Measurements from ENCODE around the gene TWNK.

DNA sequence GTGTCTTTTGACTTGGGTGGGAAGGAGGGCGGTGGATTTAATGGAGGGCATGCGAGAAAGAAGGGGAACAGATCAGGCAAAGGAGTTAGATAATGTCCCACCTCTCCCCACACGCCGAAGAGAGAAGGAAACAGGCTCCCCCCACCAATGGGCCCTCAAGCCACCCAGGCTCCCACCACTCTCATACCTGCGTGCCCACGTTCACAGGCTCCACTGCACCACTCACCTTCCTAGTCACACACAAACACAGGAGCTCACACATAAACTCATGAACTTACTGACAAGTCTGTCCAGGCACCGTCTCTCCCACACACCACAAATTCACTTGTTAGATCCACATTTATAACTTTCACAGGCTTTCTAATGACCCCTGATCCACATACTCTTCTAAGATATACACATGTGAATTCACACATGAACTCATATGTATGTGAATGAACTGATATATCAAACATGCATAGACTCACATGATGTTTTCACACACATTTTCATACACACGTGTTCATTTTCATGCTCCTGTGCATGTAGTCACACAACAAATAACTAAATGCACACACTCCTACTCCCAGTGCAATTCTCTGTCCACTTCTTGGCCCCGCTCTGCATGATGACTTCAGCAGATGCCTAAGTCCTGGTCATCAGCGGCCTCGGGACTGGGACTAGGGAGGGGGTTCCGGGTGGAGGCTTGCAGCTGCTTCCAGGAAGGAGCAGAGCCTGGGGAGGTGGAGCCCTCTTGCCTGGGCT is 13.7 kb downstream of the TWNK start:
- TF ChIP-seq POLR2A (IDR thresholded peaks at IDR 0.05) = peak in 2 of 3 donors; percentile 45 to 77
- TF ChIP-seq, protein P1, sequence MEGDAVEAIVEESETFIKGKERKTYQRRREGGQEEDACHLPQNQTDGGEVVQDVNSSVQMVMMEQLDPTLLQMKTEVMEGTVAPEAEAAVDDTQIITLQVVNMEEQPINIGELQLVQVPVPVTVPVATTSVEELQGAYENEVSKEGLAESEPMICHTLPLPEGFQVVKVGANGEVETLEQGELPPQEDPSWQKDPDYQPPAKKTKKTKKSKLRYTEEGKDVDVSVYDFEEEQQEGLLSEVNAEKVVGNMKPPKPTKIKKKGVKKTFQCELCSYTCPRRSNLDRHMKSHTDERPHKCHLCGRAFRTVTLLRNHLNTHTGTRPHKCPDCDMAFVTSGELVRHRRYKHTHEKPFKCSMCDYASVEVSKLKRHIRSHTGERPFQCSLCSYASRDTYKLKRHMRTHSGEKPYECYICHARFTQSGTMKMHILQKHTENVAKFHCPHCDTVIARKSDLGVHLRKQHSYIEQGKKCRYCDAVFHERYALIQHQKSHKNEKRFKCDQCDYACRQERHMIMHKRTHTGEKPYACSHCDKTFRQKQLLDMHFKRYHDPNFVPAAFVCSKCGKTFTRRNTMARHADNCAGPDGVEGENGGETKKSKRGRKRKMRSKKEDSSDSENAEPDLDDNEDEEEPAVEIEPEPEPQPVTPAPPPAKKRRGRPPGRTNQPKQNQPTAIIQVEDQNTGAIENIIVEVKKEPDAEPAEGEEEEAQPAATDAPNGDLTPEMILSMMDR (IDR thresholded peaks at IDR 0.05 in 8 of 11, conservative IDR thresholded peaks at IDR 0.05 in 3 of 11) = no peak
